ENCODE measurements around the gene KRTAP5-2. TPM values are rescaled to one million over a fixed set of nuclear protein-coding genes. Genes with fewer than 3 reads are reported as not detected.
"Not testable (repeated sequence)": the region's sequence is repeated elsewhere in the genome, so short reads cannot be mapped to it uniquely, and the experiment has no call there.

Gene KRTAP5-2
- total RNA-seq, 1 donor from 2014 or later = not detected

DNA sequence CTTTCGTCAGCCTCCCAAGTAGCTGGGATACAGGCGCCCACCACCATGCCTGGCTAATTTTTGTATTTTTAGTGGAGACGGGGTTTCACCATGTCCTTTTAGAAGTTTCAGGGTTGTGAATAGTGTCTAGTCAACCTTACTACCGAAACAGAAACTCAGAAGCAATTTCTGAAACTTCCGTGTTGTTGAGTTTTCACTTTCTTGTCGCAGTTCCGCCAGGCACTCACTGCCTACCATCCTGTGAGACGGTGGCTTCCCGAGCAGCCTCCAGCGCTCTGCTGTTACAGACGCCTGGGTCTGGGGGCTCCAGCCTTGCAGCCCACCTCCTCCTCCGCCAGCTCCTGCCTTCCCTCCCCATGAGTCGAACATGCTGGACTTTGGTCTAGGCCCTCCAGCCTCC lies 7.8 kb upstream of the KRTAP5-2 start:
- H3K27me3 ChIP-seq; intact Hi-C loops (cut with DNase I): not testable (repeated sequence)

DNA sequence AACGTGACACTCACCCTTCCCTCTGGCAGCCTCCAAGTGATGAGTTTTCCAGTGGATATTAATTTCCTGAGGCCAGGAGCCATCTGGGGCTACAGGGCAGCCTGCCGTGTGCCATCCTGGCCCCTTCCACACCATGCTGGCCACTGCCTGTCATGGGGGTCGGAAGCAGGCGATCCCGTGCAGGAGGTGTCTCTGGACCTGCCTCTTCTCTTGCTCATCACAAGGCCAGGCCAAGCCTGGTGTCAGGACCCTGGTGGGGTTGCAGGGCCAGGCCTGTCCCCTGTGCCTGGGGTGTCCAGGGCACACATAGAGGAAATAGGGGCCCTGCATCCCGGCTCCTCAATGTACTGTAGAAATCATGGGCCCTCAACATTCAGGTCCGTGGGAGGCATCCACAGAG lies 6.6 kb upstream of the KRTAP5-2 start:
- H3K9me3 ChIP-seq = no peaks in the 10 kb centered on the region
- H3K4me3 ChIP-seq = no peak overlapping the region
- H3K27ac ChIP-seq = no peak overlapping the region
- DNase-seq (ENCODE audit: low spot score in 2 of 2) = no peak
- intact Hi-C loops (cut with DNase I) = no loop called here
- TF ChIP-seq, protein P1, sequence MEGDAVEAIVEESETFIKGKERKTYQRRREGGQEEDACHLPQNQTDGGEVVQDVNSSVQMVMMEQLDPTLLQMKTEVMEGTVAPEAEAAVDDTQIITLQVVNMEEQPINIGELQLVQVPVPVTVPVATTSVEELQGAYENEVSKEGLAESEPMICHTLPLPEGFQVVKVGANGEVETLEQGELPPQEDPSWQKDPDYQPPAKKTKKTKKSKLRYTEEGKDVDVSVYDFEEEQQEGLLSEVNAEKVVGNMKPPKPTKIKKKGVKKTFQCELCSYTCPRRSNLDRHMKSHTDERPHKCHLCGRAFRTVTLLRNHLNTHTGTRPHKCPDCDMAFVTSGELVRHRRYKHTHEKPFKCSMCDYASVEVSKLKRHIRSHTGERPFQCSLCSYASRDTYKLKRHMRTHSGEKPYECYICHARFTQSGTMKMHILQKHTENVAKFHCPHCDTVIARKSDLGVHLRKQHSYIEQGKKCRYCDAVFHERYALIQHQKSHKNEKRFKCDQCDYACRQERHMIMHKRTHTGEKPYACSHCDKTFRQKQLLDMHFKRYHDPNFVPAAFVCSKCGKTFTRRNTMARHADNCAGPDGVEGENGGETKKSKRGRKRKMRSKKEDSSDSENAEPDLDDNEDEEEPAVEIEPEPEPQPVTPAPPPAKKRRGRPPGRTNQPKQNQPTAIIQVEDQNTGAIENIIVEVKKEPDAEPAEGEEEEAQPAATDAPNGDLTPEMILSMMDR (IDR thresholded peaks at IDR 0.05) = no peak
- no peaks in the 10 kb centered on the region for H3K27me3 ChIP-seq
- H3K36me3 ChIP-seq = no peaks in the 10 kb centered on the region
- no peaks in the 10 kb centered on the region for H3K4me1 ChIP-seq

More for the DNA sequence above, 7.8 kb upstream of the KRTAP5-2 start:
- not testable (repeated sequence) for H3K4me1 ChIP-seq; H3K36me3 ChIP-seq; H3K4me3 ChIP-seq; DNase-seq (ENCODE audit: low spot score in 2 of 2); H3K9me3 ChIP-seq; H3K27ac ChIP-seq

DNA sequence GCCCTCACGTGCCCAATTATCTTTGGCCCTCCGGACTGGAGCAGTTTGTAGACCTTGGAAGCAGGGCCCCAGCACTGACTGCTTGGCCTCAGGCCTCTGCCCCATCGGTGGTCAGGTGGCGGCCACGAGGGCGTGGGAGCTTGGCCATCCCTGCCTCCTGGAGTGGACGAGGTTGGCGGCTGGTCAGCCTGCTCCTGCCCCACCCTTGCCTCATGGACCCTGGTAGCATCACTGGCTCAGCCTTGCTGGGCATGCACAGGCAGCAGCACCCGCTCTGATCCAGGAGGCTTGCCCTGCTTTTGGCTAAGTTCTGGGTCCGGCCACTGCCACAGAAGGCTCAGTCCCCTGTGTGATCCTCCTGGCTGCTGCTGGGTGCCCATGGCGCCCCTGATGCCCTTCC lies 6.1 kb upstream of the KRTAP5-2 start:
- no peaks in the 10 kb centered on the region for H3K27me3 ChIP-seq
- H3K27ac ChIP-seq = no peak overlapping the region
- no peaks in the 10 kb centered on the region for H3K9me3 ChIP-seq
- no peak overlapping the region for H3K4me3 ChIP-seq
- H3K4me1 ChIP-seq = no peaks in the 10 kb centered on the region
- DNase-seq (ENCODE audit: low spot score in 2 of 2) = no peak
- H3K36me3 ChIP-seq = no peaks in the 10 kb centered on the region
- intact Hi-C loops (cut with DNase I) = no loop called here
- TF ChIP-seq, protein P1 (IDR thresholded peaks at IDR 0.05) = no peak

DNA sequence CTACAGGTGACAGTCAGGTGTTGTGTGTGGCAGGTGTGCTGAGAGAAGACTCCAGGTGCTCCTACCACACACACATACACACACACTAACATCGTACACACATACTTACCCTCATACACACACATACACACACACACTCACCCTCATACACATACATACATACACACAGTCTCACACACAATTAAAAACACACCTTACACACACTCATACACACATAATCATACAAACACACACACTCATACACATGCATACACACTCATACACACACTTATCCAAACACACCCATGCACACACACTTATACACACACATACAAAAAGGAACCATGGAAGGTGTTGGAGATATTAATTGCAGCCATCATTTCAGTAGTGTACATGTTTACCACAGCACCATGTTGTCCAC lies 5.5 kb upstream of the KRTAP5-2 start:
- intact Hi-C loops (cut with DNase I) = no loop called here
- no peak for DNase-seq (ENCODE audit: low spot score in 2 of 2)
- H3K27ac ChIP-seq = no peak overlapping the region
- TF ChIP-seq, protein P1 (IDR thresholded peaks at IDR 0.05) = no peak
- H3K27me3 ChIP-seq = no peaks in the 10 kb centered on the region
- H3K4me3 ChIP-seq = no peak overlapping the region
- no peaks in the 10 kb centered on the region for H3K9me3 ChIP-seq
- no peaks in the 10 kb centered on the region for H3K36me3 ChIP-seq
- no peaks in the 10 kb centered on the region for H3K4me1 ChIP-seq

DNA sequence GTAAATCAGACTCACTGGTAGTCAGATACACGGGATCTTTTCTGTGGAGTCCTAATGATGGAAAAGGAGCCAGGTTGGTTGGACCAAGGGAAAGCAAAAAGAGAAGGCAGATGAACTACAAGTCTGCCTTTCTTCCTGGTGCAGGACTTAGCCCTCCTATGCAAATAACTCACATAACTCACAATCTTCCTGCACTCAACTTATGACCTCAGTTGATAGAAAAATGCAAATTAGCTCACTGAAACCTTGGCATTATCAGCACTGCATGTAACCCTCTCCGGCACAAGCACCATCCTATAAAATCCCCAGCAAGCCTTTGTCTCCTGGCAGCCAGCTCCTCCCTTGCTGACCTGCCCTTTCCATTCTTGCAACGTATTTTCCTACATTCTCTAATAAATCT lies 3.6 kb upstream of the KRTAP5-2 start:
- intact Hi-C loops (cut with DNase I); H3K9me3 ChIP-seq; H3K4me1 ChIP-seq; H3K27me3 ChIP-seq; H3K36me3 ChIP-seq; H3K4me3 ChIP-seq; DNase-seq (ENCODE audit: low spot score in 2 of 2); H3K27ac ChIP-seq: not testable (repeated sequence)

DNA sequence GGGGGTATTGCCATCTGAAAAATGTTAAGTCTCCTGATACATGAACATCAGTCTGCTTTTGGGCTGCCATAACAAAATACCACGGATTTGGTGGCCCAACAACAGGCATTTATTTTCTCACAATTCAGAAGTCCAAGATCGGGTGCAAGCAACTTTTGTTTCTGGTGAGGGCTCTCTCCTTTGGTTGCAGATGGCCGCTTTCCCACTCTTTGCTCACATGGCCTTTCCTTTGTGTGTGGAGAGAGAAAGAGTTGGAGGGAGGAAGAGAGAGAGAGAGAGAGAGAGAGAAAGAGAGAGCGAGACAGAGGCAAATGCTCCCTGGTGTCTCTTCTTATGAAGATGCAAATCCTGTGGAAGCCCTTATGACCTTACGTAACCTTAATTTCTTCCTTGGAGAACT lies 2.5 kb upstream of the KRTAP5-2 start:
- DNase-seq (ENCODE audit: low spot score in 2 of 2) = no peak
- intact Hi-C loops (cut with DNase I) = no loop called here
- TF ChIP-seq, protein P1 (IDR thresholded peaks at IDR 0.05) = no peak

DNA sequence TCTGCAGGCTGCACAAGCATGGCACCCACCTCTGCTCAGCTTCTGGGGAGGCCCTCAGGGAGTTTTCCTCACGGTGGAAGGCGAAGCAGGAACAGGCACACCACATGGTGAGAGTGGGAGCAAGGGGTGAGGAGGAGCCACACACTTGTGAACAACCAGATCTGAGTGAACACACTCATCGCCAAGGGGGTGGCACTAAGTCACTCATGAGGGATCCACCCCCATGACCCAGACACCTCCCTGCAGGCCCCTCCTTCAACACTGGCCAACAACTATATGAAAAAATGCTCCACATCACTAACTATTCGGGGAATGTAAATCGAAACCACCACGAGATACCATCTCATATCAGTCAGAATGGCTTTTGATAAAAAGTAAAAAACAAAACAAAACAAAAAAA lies 722 bp upstream of the KRTAP5-2 start:
- Histone ChIP-seq H3K4me1 (no peaks in the 10 kb centered on the region), H3K27me3 (no peaks in the 10 kb centered on the region), H3K36me3 (no peaks in the 10 kb centered on the region), H3K9me3 (no peaks in the 10 kb centered on the region), H3K4me3 (no peak overlapping the region), H3K27ac (no peak overlapping the region)
- DNase-seq (ENCODE audit: low spot score in 2 of 2) = no peak
- intact Hi-C loops (cut with DNase I) = no loop called here
- TF ChIP-seq, protein P1 (IDR thresholded peaks at IDR 0.05) = no peak

More for the DNA sequence above, 2.5 kb upstream of the KRTAP5-2 start:
- Histone ChIP-seq H3K4me1 (no peaks in the 10 kb centered on the region), H3K9me3 (no peaks in the 10 kb centered on the region), H3K27ac (no peak overlapping the region), H3K4me3 (no peak overlapping the region), H3K27me3 (no peaks in the 10 kb centered on the region), H3K36me3 (no peaks in the 10 kb centered on the region)

DNA sequence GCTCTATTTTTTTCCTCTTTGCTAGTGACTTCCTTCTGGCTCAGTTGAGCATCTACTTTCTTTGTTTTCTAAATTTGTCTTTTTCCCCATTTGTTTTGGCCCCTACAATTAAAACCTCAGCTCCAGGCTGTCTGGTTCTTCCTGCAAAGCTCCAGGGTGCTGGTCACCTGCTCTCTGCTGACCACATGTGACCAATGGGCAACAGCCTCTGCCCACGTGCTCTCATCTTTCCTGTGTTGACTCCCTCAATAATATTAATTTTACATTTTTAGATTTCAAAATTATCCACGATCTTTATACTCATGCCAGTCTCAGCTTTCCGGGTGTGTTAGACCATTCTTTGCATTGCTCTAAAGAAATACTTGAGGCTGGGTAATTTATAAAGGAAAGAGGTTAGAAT lies 312 bp upstream of the KRTAP5-2 start:
- H3K4me1 ChIP-seq; H3K9me3 ChIP-seq; H3K27me3 ChIP-seq; H3K36me3 ChIP-seq; H3K4me3 ChIP-seq; H3K27ac ChIP-seq; DNase-seq (ENCODE audit: low spot score in 2 of 2); intact Hi-C loops (cut with DNase I): not testable (repeated sequence)

Measured in ascending aorta (tissue), 2 donors.